ENCODE results near the gene TRIB2. TPM values are rescaled to one million over a fixed set of nuclear protein-coding genes. Genes with fewer than 3 reads are reported as not detected.
A peak's percentile ranks its signal among the peaks of the same experiment; 100 is the strongest.
"Not testable (repeated sequence)": the region's sequence is repeated elsewhere in the genome, so short reads cannot be mapped to it uniquely, and the experiment has no call there.

Gene TRIB2
- total RNA-seq, result 100 to 1,000 TPM in 4 of 8 experiments, 10 to 100 TPM in 4; 10.4 to 112 (median 99.3) TPM

DNA sequence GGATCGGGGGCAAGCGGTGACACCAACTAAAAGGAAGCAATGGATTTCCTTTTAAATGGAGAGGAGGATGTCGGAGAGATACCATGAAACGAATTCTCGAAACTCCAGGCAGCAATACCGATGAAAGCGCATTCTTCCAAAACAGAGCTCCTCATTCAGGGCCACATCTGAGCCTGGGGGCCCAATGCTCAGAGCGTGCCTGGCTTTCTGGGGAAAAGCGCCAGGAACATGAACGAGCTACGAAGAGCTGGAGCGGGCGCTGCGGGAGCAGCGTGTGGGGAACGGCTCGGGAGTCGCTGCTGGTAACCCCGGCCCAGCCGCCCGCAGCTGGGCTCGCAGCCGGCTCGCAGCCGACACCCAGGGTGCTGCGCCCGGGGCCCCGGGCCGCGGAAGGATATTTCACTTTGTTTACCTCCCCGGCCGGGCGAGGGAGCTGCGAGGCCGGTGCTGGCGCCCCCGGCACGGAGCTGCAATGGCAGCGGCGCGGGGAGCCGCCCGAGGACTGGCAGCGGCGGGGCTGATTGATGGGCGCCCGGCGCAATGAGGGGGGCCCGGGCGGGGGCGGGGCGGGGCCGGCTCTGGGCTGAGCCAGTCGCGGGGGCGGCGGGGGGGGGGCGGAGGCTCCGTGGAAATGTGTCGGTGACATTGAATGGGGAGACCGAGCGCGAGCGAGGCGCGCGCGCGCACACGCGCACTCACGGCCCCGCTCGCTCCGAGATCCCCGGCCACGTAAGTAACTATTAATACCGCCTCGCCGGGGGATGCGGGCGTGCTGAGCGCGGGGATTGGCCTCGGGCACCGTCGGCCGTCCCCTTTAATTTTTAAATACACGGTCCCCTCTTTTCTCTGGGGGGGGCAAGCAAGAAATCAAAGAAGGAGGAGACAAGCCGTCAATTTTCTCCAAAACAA lies at the start of gene TRIB2:
TSS of gene TRIB2 (plus strand) at position 655 of the 909 bp plus-strand sequence. CDS start 1,372 bp downstream, outside the sequence.
- Histone ChIP-seq H3K4me3 (peak within 1 kb of the TSS; percentile 53 to 90 (median 81)), H3K4me1 (replicated peaks in 1 of 2) (peaks cover 16 to 19% of the 10 kb centered on the region in 2 donors), H3K27ac (peak within 1 kb of the TSS; percentile 91 to 93)
- 0 to 20% (median 8%) methylated on average over 1 to 41 of the region's 90 CpGs; no CpG with 5 or more reads in 2 of the 10 experiments for WGBS, 10 experiments
- in situ Hi-C loops (cut with MboI; ENCODE audit: low pct_unique_long_range_greater_than_20kb in 2 of 9, low sequenced_read_pairs in 9 of 9, unreplicated experiment in 9 of 9), result loop anchor here in 8 of 9 experiments (10.0 to 25.0 kb wide), 6 partner anchors 292 to 882 kb away; no protein-coding TSS in a partner anchor
- ATAC-seq (replicated peaks in 6 of 8), result peak; percentile 36 to 82 (median 80)

DNA sequence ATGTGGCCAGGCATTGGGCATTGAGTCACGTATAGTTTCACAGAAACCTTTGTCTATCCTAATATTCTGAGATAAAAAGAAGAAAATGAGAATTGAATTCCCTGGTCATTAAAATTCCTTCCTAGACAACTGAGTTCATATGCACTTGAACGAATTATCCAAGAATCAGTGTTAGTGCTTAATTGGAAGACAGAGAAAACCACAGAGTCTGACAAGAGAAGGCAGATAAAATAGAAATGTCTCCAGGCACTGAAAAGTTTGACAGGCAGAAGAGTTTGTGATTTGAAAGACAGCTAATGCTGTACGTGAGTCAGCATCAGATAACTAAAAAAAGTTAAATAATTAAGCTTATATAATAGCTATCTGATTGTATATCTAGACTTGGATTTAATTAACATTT lies 47.7 kb upstream of the TRIB2 start:
- WGBS, 10 experiments, result 49 to 100% (median 84%) methylated on average over 1 to 3 of the region's 3 CpGs
- peaks cover 0 to 6% of the 10 kb centered on the region in 2 donors for H3K4me1 ChIP-seq (replicated peaks in 1 of 2)
- no peak overlapping the region for H3K27ac ChIP-seq
- in situ Hi-C loops (cut with MboI; ENCODE audit: low pct_unique_long_range_greater_than_20kb in 2 of 9, low sequenced_read_pairs in 9 of 9, unreplicated experiment in 9 of 9), result no loop called here
- no peak overlapping the region for H3K4me3 ChIP-seq
- no peak for ATAC-seq (replicated peaks in 6 of 8)

DNA sequence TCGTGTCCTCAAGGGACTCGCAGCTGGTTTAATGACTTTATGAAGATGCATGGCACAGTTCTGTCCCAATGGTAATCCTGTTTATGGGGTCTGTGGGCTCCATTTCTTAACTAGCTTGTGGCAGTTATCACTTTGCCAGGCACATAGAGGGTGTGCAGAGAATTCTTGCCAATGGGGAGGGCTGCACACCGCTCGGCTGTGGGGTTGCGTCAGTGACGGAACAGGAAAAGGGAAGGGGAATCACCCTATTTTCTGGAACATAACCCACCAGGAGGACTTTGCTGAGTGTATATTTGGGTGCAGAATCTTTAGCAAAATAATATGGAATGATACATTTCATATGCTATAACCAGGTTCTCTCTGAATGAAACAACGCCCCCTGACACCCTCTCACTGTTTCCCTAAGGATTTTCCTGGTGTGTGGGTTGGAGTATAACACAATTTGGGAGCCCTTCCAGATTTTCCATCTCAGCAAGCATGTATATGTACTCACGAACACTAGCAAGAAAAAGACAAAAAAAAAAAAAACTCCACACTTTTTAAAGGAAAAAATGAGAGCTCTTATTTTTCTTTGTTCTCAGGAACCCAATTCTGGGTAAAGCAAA lies 43.9 kb upstream of the TRIB2 start:
- WGBS, 10 experiments, result 44 to 92% (median 70%) methylated on average over 2 to 8 of the region's 8 CpGs; no CpG with 5 or more reads in 3 of the 10 experiments
- Histone ChIP-seq H3K27ac (no peak overlapping the region), H3K4me1 (replicated peaks in 1 of 2) (peaks cover 0 to 6% of the 10 kb centered on the region in 2 donors), H3K4me3 (no peak overlapping the region)
- ATAC-seq (replicated peaks in 6 of 8), result peak in 1 of 8 experiments; percentile 33
- in situ Hi-C loops (cut with MboI; ENCODE audit: low pct_unique_long_range_greater_than_20kb in 2 of 9, low sequenced_read_pairs in 9 of 9, unreplicated experiment in 9 of 9), result no loop called here

DNA sequence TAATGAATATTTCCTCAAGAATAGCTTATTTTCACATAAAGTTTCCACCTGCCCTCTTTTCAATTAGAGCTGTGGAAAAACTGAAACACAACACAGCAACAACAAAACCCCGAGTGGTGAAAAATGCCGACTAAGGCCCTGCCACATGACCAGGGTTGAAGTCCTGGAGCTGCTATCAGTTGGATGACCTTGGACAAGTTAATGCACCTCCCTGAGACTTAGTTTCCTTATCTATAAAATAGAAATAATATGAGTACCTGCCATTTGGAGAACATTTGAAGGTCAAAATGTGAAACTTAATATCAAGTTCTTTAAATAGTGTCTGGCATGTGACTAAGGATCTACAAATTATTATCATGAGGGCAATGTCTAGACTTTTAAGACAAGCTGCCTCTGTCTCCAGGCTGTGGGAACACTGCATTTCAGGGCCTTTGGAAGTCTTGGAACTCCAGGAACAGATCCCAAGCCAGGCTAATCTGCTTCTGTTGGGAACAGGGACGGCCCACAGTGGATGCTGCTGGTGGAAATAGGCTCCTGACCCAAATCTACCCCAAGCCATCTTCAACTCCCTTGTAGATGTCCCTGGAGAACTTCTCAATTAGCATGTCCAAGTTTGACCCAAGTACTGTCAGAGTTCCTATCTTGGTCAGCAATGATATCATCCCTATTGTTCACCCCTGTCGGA lies 42.0 kb upstream of the TRIB2 start:
- WGBS, 10 experiments, result 60 to 100% (median 87%) methylated on average over 2 to 3 of the region's 4 CpGs; no CpG with 5 or more reads in 2 of the 10 experiments
- Histone ChIP-seq H3K4me3 (no peak overlapping the region), H3K27ac (no peak overlapping the region), H3K4me1 (replicated peaks in 1 of 2) (peaks cover 0 to 6% of the 10 kb centered on the region in 2 donors)
- in situ Hi-C loops (cut with MboI; ENCODE audit: low pct_unique_long_range_greater_than_20kb in 2 of 9, low sequenced_read_pairs in 9 of 9, unreplicated experiment in 9 of 9), result no loop called here
- no peak for ATAC-seq (replicated peaks in 6 of 8)

DNA sequence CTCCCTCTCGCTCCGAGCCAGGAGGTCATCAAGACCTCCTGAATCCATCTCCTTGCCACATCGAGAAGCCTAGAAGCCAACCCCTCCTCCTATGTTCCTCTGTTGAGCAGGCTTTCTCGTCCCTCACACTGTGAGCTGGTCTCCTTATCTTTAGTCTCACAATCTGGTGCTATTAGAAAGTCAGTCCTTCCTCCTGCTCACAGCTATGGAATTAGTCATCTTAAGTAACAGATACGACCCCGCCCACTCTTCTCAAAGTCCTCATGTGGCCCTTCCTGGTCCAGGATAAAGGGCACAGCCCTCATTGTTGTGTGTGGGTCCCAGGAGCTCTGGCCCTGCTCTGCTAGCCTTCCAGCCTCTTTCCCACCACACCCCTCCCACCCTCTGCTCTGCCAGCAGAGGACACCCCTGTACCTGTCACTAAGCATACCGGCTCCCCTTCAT lies 41.4 kb upstream of the TRIB2 start:
- in situ Hi-C loops (cut with MboI; ENCODE audit: low pct_unique_long_range_greater_than_20kb in 2 of 9, low sequenced_read_pairs in 9 of 9, unreplicated experiment in 9 of 9), result no loop called here
- peak in 3 of 8 experiments; percentile 18 to 87 (median 64) for ATAC-seq (replicated peaks in 6 of 8)
- Histone ChIP-seq H3K27ac (no peak overlapping the region), H3K4me3 (no peak overlapping the region), H3K4me1 (replicated peaks in 1 of 2) (peaks cover 0 to 6% of the 10 kb centered on the region in 2 donors)
- 53 to 100% (median 93%) methylated on average over 1 to 5 of the region's 7 CpGs; no CpG with 5 or more reads in 2 of the 10 experiments for WGBS, 10 experiments

DNA sequence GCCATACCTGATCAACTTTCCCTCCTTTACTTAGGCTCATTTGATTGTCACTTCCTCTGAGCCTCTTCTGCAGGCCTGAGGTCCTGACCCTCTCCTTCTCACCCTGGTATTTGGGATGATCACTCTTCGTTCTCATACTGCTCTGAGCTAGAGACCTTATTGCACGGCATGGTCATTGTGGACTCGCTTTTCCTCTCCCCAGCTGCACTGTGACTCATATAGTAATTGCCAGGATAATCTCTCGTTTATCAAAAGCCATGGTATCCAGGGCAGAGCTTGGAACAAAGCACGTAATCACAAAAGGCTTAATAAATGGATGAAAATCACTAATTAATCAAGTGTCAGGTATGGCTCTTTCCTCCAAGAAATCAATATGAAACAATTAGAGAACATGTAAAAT lies 40.9 kb upstream of the TRIB2 start:
- ATAC-seq (replicated peaks in 6 of 8), result peak in 5 of 8 experiments; percentile 67 to 89 (median 84)
- in situ Hi-C loops (cut with MboI; ENCODE audit: low pct_unique_long_range_greater_than_20kb in 2 of 9, low sequenced_read_pairs in 9 of 9, unreplicated experiment in 9 of 9), result no loop called here
- Histone ChIP-seq H3K27ac (no peak overlapping the region), H3K4me3 (no peak overlapping the region), H3K4me1 (replicated peaks in 1 of 2) (peaks cover 0 to 6% of the 10 kb centered on the region in 2 donors)
- 31 to 100% (median 83%) methylated on average over 1 to 5 of the region's 5 CpGs; no CpG with 5 or more reads in 1 of the 10 experiments for WGBS, 10 experiments

DNA sequence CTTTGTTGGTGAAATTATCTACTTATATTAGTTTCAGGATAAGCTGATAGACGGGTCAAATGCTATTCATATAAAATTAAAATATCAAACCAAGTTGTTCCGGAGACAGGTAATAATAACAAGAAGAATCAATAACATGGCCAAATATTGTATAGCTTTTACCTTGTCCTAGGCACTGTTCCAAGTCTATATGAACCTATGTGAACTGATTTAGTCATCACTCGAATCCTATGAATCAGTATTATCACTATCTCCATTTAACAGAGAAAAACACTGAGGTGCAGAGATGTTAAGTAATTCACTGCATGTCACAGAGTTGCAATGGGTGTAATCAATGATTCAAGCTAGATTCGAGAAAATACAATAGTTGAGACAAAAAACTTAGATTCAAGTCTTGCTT lies 40.0 kb upstream of the TRIB2 start:
- ATAC-seq (replicated peaks in 6 of 8), result no peak
- in situ Hi-C loops (cut with MboI; ENCODE audit: low pct_unique_long_range_greater_than_20kb in 2 of 9, low sequenced_read_pairs in 9 of 9, unreplicated experiment in 9 of 9), result no loop called here
- peaks cover 0 to 1% of the 10 kb centered on the region in 2 donors for H3K4me1 ChIP-seq (replicated peaks in 1 of 2)
- no peak overlapping the region for H3K27ac ChIP-seq
- 13 to 87% (median 71%) methylated on average over 1 to 4 of the region's 4 CpGs for WGBS, 10 experiments
- H3K4me3 ChIP-seq, result no peak overlapping the region

DNA sequence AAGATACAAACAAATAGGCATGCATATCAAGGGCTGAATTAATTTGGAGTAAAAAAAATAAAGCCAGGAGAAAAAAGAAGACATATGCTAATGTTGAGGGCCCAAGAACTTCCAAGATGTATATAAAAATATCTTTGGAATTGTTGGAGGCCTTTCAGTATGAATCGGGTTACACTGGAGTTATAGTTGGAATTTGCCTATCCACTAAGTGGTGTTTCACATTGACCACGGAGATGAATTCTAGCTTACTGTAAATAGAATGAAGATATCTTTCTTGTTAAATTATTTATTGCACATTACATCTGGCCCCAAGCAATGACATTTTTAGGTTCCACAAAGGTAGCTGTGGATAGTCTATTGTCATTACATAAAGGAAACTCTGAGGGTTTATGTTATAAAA lies 38.5 kb upstream of the TRIB2 start:
- no peak overlapping the region for H3K27ac ChIP-seq
- H3K4me3 ChIP-seq, result no peak overlapping the region
- H3K4me1 ChIP-seq (replicated peaks in 1 of 2), result no peaks in the 10 kb centered on the region
- WGBS, 10 experiments, result 0 to 100% (median 86%) methylated on average over 1 to 2 of the region's 2 CpGs
- in situ Hi-C loops (cut with MboI; ENCODE audit: low pct_unique_long_range_greater_than_20kb in 2 of 9, low sequenced_read_pairs in 9 of 9, unreplicated experiment in 9 of 9), result no loop called here
- ATAC-seq (replicated peaks in 6 of 8), result no peak

DNA sequence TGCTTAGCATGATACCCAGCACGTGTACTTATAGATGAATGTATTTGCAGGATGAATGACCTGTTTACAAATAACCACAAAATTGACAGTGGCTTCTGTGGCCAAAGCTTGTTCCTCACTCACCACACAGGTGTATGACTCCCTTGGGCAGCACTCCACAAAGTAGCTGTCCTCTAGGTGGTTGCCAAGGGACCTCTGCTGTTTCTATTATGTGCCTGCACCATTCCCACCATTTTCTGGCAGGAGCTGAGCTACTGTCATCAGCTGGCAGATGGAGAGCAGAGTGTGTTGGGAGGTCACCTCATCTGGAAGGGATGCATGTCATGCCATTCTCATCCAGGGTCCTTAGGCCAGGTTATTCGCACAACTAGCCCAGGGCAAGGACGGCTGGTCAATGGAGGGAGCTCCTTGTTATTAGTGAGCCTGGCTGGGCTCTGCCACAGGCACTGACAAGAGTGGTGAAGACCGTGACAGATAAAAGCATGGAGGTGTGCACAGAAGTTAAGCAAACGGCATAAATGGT lies 37.1 kb upstream of the TRIB2 start:
- in situ Hi-C loops (cut with MboI; ENCODE audit: low pct_unique_long_range_greater_than_20kb in 2 of 9, low sequenced_read_pairs in 9 of 9, unreplicated experiment in 9 of 9), result no loop called here
- 60 to 100% (median 88%) methylated on average over 1 to 4 of the region's 5 CpGs; no CpG with 5 or more reads in 2 of the 10 experiments for WGBS, 10 experiments

DNA sequence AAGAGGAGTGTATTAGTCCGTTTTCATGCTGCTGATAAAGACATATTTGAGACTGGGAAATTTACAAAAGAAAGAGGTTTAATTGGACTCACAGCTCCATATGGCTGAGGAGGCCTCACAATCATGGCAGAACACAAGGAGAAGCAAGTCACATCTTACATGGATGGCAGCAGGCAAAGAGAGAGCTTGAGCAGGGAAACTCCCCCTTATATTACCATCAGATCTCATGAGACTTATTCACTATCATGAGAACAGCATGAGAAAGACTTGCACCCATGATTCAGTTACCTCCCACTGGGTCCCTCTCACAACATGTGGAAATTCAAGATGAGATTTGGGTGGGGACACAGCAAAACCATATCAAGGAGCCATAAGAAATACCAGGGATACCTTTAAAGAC lies 36.6 kb upstream of the TRIB2 start:
- H3K4me1 ChIP-seq (replicated peaks in 1 of 2); in situ Hi-C loops (cut with MboI; ENCODE audit: low pct_unique_long_range_greater_than_20kb in 2 of 9, low sequenced_read_pairs in 9 of 9, unreplicated experiment in 9 of 9); H3K27ac ChIP-seq; H3K4me3 ChIP-seq; ATAC-seq (replicated peaks in 6 of 8): not testable (repeated sequence)
- WGBS, 10 experiments, result 0 to 80% (median 29%) methylated on average over 1 of the region's 1 CpG; no CpG with 5 or more reads in 3 of the 10 experiments

More for the DNA sequence above, 37.1 kb upstream of the TRIB2 start:
- H3K4me1 ChIP-seq (replicated peaks in 1 of 2), result no peaks in the 10 kb centered on the region
- ATAC-seq (replicated peaks in 6 of 8), result no peak
- no peak overlapping the region for H3K4me3 ChIP-seq
- no peak overlapping the region for H3K27ac ChIP-seq

DNA sequence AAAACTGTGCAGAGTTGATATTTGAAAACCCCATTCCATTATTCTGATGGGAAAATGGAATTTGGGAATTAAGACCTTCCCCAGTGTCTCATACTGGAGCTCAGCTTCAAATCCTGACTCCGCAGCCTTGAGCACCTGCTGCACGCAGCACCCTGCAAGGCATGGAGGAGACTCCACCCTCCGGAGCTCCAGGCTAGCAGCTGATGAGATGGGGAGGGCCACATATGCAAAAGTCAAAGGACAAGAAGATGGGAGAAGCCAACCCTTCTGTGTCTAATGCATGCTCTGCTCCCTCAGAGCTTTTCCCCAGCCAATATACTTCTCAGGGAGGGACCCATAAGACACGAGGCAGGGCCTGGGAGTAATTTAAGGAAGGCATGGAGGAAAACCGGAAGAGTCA lies 34.7 kb upstream of the TRIB2 start:
- in situ Hi-C loops (cut with MboI; ENCODE audit: low pct_unique_long_range_greater_than_20kb in 2 of 9, low sequenced_read_pairs in 9 of 9, unreplicated experiment in 9 of 9), result no loop called here
- 33 to 100% (median 74%) methylated on average over 1 to 4 of the region's 5 CpGs; no CpG with 5 or more reads in 2 of the 10 experiments for WGBS, 10 experiments
- Histone ChIP-seq H3K27ac (no peak overlapping the region), H3K4me1 (replicated peaks in 1 of 2) (no peaks in the 10 kb centered on the region), H3K4me3 (no peak overlapping the region)
- ATAC-seq (replicated peaks in 6 of 8), result peak in 2 of 8 experiments; percentile 49 to 80

DNA sequence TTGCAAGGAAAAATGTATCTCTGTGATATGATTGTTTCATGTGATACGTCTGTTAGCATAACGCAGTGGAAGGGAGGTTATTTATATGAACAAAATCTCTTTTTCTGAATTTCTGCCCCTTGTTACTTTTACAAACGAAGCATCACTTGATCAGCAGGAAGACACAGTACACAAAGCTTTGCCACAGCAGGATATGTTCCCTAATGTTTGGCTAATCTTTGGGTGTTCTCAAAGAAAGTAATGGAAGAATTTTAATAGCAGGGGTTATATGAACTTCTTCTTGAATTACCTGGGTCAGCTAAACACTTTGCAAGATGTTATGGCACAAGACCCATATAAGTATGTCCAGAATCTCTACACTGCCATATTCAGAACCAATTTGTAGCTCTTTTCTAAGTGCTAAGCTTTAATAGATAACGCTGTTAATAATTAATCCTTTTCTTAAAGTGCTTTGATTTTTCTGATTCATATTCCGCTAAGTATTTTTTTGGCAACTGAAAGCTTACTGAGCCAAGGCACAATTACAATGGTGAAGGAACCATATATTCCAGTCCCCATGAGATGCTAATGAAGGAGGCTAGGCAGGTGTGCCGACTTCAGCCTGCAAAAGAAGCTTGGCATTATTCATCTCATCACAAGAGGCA lies 33.2 kb upstream of the TRIB2 start:
- in situ Hi-C loops (cut with MboI; ENCODE audit: low pct_unique_long_range_greater_than_20kb in 2 of 9, low sequenced_read_pairs in 9 of 9, unreplicated experiment in 9 of 9), result no loop called here
- no peak for ATAC-seq (replicated peaks in 6 of 8)
- H3K4me3 ChIP-seq, result no peak overlapping the region
- WGBS, 10 experiments, result 33 to 94% (median 78%) methylated on average over 1 to 6 of the region's 6 CpGs
- H3K27ac ChIP-seq, result no peak overlapping the region
- H3K4me1 ChIP-seq (replicated peaks in 1 of 2), result no peaks in the 10 kb centered on the region

All from motor neuron (in vitro differentiated cells).